Activated CD8-positive, alpha-beta memory T cell treated with anti-CD3 and anti-CD28 coated beads, Interleukin-2, amount 50 U/mL, for 24 hours (primary cell): ENCODE measurements around the gene TMEM45A.
A peak's percentile ranks its signal among the peaks of the same experiment; 100 is the strongest.
"Not testable (repeated sequence)": the region's sequence is repeated elsewhere in the genome, so short reads cannot be mapped to it uniquely, and the experiment has no call there.

Experiments used
- DNase-seq: peaks from one replicate; pipeline ENCODE4 v3.0.0-alpha.2; 2020; ENCODE audit errors: extremely low read depth

Gene TMEM45A

DNA sequence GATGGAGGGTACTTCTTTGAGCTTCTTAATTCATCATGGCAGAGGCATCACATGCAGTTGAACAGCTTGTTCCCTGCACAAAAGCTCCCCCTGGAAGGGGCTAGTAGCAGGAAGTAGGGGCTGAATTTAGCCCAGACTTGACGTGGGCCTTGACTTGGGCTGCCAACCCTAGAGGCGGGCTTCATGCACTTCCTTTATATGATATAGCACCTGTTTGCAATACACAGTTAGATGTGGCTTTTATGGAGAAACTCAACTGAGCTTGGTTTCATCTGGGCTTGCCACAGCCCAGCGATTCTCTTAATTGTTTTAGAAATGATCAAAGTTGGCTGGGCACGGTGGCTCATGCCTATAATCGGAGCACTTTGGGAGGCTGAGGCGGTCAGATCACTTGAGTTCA, 83.3 kb downstream of the TMEM45A start:
- DNase-seq = no peak

GRCh38 chr3:100577382-100578008, 85.1 kb downstream of the TMEM45A start:
- no peak for DNase-seq

- DNase-seq = no peak
These were observed 86.2 kb downstream of the TMEM45A start for GRCh38 chr3:100578646-100579045.

DNA sequence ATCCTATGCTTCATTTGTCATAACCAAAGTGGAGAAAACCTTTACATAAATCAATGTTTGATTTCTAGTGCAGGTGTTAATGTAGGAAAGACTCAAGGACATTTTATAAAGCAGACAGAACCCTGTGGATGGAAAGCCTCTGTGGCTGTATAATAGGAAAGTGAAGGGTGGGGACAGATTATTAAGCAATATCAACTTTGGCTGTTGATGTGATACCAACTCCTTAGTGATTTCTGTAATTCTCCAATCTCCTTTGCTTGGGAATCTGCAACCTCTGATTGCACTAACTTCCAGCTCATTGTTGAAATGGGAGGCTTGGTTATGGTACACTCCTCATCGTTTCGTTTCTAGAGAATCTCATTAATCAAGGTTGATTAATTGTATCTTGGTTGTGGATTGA, 87.7 kb downstream of the TMEM45A start:
- no peak for DNase-seq

DNA sequence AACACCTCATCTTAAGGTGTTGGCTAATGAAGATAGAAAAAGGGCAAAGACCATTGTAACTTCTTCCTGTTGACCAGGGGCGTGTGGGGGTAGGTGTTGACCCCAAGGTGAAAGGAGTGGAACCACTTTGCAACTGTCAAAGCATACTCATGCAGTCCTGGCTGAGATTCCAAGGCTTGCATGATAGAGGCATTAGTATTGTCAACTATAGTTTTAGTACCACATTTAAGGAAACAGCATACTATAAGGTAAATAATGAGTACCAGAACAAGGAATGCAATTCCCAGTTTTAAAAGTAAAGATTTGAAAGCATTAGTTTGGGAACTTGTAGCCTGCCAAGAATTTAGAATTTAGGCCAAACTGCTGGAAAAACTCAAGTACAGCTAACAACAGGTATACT, 89.2 kb downstream of the TMEM45A start:
- no peak for DNase-seq

DNA sequence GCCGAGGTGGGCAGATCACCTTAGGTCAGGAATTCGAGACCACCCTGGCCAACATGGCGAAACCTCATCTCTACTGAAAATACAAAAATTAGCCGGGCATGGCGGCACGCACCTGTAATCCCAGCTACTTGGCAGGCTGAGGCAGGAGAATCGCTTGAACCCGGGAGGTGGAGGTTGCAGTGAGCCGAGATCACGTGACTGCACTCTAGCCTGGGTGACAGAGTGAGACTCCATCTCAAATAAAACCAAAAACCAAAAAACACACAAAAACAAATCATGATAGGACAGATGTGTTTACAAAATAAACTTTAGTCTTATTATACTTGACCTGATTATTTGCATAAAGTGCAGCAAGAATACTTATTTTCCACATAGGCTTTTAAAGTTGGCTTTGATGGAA, 89.7 kb downstream of the TMEM45A start:
- not testable (repeated sequence) for DNase-seq

DNA sequence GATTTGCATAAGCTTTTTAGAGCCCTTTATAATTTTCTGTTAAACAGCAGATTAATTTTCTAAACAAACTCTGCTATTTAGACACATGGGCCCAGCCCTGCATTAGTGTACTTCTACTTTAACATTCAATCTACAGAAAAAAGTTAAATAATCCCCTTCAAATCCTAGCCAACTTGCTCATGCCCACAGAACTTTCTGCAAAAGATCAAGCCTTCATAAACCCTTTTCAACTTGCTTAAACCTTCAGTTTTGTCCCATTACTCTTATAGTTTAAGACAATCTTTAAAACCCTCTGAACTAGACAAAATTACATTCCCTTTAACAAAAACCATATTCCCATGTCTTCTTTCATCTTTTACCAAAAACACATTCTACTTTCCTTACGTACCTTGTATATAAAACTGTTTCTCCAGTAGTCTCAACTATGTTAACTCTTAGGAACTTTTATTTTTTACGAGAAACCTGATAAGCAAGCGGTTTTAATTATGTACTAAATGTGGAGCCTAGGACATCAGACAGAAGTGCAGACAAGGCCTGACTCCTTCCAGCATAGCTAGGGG, 91.8 kb downstream of the TMEM45A start:
- DNase-seq = no peak

- DNase-seq = no peak
These were observed 94.4 kb downstream of the TMEM45A start for GRCh38 chr3:100586832-100587231.

DNA sequence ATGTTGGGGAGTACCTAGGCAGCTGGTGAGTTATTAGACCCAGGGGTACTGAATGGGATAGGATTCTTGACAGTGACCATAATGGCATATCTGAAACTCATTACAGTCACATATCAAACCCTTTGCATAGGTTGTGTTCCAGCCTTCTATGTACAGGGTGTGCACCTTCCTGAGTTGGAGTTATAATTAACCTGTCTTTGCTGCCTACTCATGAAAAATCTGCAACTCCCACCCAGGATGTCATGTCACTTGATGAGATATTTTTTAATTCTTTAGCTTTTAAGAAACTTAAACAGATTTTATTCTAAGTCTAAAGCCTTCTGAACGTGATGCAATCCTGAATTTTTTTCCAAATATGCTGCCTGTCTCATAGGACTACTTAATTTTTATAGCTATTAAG, 95.8 kb downstream of the TMEM45A start:
- DNase-seq = no peak

DNA sequence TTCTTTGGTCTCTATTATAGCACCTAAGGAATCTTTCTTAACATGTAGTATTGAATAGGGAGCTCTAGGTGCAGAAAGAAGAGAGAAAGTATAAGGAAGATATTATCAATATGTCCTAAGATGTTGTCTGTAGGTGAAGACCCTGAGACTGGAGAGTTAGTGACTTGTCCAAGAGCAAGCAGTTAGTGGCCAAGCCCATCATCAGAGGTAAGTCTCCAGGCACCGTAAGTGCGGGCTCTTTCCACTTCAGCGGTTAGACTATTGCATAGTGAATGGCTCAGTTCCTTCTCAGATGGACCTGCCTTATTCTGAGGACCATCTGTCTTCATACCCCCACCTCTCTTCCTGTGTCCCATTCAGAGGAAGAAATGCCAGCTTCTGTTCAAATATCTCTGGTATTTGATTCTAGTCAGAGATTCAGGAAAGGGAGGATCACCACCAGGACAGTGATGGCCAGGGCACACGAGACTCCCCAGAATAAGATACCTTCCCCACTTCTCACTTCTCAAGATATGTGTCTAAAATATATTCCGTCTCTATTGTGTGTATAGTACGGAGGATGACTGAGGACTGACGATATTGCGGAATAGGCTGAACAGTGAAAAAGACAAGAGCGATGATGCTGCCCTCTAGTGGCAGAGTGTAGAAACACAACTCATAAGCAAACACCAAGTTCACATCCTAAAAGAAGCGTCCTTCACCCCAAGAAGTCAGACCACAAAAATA, 97.9 kb downstream of the TMEM45A start:
- DNase-seq = peak; percentile 18

DNA sequence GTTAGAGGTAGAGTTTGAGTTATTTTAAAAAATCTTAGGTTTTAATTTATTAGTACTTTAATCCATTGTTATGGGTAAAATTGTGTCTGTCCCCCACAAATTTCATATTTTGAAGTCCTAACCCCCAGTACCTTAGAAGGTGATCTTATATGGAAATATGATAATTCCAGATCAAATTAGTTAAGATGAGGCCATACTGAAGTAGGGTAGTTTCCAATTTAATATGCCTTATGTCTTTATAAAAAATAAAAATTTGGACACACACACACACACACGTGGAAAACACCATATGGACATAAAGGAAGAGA, 98.4 kb downstream of the TMEM45A start:
- DNase-seq = no peak

- no peak for DNase-seq
These were observed 99.0 kb downstream of the TMEM45A start for GRCh38 chr3:100591411-100591810.

DNA sequence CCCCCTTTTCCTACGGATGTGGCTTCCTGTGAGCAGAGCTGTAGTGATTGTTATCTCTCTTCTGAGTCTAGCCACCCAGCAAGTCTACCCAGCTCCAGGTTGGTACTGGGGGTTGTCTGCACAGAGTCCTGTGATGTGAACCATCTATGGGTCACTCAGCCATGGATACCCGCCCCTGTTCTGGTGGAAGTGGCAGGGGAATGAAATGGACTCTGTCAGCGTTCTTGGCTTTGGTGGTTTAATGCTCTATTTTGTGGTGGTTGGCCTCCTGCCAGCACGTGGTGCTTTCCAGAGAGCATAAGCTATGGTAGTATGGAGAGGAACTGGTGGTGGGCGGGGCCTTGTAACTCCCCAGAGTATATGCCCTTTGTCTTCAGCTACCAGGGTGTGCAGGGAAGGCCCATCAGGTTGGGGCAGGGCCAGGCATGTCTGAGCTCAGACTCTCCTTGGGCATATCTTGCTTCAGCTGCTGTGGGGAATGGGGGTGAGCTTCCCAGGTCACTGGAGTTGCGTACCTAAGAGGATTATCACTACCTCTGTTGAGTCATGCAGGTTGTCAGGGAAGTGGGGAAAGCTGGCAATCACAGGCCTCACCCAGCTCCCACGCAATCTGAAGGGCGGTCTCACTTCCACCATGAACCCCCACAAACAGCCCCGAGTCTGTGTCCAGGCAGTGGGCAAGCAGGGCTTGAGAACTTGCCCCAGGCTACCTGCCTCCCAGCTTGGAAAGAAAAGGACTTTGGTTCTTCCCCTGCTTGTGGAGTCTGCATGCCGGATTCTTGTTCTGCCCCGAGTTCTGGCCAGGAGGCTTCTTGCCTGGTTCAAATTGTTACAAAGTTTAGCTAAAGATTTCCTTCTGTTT, 108.0 kb downstream of the TMEM45A start:
- DNase-seq = no peak

- no peak for DNase-seq
These were observed 110.4 kb downstream of the TMEM45A start for GRCh38 chr3:100602506-100603444.

DNA sequence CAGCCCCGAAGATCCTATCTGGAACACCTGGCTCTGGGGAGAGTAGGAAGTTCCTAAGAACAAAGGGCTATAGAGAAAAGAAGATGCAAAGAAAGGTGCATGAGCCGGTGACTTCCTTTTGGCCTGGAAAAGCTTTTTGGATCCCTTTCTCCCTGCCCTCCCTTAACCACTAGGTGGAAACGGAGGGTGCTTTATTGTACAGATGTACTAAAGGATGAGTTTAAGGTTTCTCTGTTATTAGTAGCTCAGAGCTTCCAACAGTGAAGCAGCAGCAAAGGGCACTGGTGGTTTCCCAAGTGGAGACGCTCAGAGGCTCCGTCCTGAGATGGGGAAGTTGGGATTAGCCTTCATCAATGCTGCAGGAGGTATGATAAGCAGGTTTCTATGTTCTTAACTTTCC, 111.0 kb downstream of the TMEM45A start:
- DNase-seq = no peak

- DNase-seq = no peak
These were observed 112.9 kb downstream of the TMEM45A start for GRCh38 chr3:100605358-100605757.

DNA sequence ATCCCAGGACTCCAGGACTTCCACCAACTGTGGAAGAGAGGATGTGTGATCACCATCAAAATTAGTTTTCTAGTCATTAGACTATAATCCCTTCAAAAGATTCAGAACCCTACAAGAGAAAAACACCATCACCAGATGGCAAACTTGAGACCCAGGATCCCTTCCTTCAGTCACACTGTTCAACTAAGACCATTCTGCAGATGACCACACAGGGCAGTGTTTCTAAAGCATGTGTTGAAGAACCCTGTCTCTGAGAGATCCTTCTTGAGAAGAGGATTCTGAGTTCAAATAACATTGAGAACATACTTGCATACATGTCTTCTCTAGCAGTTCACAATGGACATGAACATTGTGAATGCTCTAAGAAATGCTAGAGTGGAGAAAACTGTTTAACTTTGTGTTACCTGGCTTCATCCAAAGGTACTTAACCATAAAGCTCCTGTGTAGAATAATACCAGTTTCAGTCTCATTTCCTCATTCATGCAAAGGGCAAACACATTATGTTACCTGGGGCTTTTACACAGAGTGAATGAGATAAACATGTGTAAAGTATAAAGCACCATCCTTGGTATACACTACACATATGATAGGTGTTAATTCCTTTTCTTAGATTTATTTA, 114.6 kb downstream of the TMEM45A start:
- no peak for DNase-seq

DNA sequence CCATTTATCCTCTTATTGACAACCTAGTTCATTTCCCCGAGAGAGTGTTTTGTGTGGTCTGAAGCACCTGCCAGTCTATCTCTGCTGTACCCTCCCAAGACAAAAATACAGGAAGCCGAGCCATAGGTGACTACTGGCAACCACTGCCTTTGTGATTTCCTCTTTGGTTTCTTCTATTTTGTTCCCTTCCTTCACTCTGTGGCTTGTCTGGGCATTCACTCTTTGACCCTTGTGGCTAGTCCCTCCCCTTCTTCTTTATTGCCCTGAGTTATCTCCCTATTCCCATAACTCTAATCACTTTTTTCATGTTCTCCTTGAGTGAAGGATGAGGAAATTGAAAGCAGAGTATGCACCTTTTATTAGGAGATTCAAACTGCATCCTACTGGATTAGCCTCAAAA, 116.9 kb downstream of the TMEM45A start, which contains the start of gene ADGRG7:
TSS of gene ADGRG7 (plus strand) at position 297 of the 400 bp plus-strand sequence. CDS start 256 bp downstream, outside the sequence.
- DNase-seq = no peak

DNA sequence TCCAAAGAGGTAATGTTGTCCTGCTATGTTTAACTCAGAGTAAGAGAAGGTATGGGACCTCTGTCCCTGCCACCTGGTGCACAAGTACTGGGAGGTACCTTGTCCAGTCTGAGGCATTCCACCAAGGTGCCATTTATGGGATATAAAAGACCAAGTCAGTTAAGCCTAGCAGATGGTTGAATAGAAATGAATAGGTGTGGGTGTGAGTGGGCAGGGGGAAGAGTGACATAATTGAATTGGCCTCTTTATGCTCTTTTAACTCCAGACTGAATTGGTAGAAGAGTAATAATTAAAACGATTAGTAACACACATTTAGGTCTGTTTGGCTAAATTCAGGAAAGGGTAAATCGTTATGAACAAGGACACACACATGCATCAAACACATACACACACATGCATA, 117.5 kb downstream of the TMEM45A start:
- no peak for DNase-seq

DNA sequence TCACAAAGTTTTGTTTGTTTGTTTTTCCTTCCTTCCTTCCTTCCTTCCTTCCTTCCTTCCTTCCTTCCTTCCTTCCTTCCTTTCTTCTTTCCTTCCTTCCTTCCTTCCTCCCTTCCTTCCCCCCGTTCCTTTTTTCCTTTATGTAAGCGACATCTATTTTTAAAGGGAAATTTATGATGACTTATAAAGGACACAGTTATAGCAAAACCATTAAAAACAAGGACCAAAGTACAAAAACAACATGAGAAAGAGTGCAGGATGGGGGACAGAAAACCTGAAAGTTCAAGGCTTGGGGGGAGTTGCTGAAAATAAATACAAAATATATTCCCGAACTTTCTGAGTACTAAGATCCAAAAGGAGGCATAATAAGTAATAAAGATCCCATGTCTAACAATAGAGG, 118.8 kb downstream of the TMEM45A start:
- no peak for DNase-seq
